ENCODE measurements around the gene SPINT4. TPM values are rescaled to one million over a fixed set of nuclear protein-coding genes. Genes with fewer than 3 reads are reported as not detected.

Gene SPINT4
- total and polyA plus RNA-seq, 4 donors: not detected

DNA sequence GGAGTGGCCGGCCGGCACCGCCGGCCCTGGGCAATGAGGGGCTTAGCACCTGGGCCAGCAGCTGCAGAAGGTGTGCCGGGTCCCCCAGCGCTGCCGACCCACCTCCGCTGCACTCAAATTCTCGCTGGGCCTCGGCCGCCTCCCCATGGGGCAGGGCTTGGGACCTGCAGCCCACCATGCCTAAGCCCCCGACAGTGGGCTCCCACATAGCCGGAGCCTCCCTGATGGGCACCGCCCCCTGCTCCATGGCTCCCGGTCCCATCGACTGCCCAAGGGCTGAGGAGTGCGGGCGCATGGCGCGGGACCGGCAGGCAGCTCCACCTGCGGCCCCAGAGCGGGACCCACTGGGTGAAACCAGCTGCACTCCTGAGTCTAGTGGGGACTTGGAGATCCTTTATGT is 13.8 kb downstream of the SPINT4 start:
- DNase-seq (ENCODE audit: low spot score): no peak
- Histone ChIP-seq H3K27me3 (ENCODE audit: control insufficient read depth in 4 of 4, insufficient read depth in 4 of 4, low read length in 3 of 4) (no peaks in the 10 kb centered on the region), H3K27ac (ENCODE audit: low read depth in 1 of 2, low read length in 2 of 2) (no peak overlapping the region), H3K4me1 (ENCODE audit: control insufficient read depth in 4 of 4, insufficient read depth in 4 of 4, low read length in 3 of 4) (no peaks in the 10 kb centered on the region), H3K9ac (ENCODE audit: low read depth in 1 of 2, low read length in 2 of 2) (no peak overlapping the region), H3K9me3 (ENCODE audit: control insufficient read depth in 4 of 4, low read length in 3 of 4) (peaks cover 0 to 3% (median under 1%) of the 10 kb centered on the region in 4 donors), H3K36me3 (ENCODE audit: control insufficient read depth in 4 of 4, insufficient read depth in 3 of 4, low read depth in 1 of 4, low read length in 3 of 4) (no peaks in the 10 kb centered on the region), H3K4me3 (ENCODE audit: low read depth in 1 of 3, low read length in 3 of 3) (no peak overlapping the region)
- TF ChIP-seq YY1 (IDR thresholded peaks at IDR 0.05): no peak
- TF ChIP-seq RXRA (IDR thresholded peaks at IDR 0.05): no peak
- TF ChIP-seq GABPA (IDR thresholded peaks at IDR 0.05 in 1 of 2, conservative IDR thresholded peaks at IDR 0.05 in 1 of 2): no peak
- TF ChIP-seq TAF1 (conservative IDR thresholded peaks at IDR 0.05): no peak
- no peak for TF ChIP-seq FOXA2 (IDR thresholded peaks at IDR 0.05)
- no peak for TF ChIP-seq HNF4A (conservative IDR thresholded peaks at IDR 0.05)
- TF ChIP-seq JUND (IDR thresholded peaks at IDR 0.05): no peak
- TF ChIP-seq, protein P1, sequence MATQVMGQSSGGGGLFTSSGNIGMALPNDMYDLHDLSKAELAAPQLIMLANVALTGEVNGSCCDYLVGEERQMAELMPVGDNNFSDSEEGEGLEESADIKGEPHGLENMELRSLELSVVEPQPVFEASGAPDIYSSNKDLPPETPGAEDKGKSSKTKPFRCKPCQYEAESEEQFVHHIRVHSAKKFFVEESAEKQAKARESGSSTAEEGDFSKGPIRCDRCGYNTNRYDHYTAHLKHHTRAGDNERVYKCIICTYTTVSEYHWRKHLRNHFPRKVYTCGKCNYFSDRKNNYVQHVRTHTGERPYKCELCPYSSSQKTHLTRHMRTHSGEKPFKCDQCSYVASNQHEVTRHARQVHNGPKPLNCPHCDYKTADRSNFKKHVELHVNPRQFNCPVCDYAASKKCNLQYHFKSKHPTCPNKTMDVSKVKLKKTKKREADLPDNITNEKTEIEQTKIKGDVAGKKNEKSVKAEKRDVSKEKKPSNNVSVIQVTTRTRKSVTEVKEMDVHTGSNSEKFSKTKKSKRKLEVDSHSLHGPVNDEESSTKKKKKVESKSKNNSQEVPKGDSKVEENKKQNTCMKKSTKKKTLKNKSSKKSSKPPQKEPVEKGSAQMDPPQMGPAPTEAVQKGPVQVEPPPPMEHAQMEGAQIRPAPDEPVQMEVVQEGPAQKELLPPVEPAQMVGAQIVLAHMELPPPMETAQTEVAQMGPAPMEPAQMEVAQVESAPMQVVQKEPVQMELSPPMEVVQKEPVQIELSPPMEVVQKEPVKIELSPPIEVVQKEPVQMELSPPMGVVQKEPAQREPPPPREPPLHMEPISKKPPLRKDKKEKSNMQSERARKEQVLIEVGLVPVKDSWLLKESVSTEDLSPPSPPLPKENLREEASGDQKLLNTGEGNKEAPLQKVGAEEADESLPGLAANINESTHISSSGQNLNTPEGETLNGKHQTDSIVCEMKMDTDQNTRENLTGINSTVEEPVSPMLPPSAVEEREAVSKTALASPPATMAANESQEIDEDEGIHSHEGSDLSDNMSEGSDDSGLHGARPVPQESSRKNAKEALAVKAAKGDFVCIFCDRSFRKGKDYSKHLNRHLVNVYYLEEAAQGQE (IDR thresholded peaks at IDR 0.05): no peak
- TF ChIP-seq HNF4G (IDR thresholded peaks at IDR 0.05): no peak
- TF ChIP-seq FOXA1 (IDR thresholded peaks at IDR 0.05): no peak
- no peak for TF ChIP-seq EGR1 (IDR thresholded peaks at IDR 0.05; ENCODE audit: low read depth in 2 of 2)
- TF ChIP-seq, protein P2, sequence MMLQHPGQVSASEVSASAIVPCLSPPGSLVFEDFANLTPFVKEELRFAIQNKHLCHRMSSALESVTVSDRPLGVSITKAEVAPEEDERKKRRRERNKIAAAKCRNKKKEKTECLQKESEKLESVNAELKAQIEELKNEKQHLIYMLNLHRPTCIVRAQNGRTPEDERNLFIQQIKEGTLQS (IDR thresholded peaks at IDR 0.05): no peak
- TF ChIP-seq, protein P3, sequence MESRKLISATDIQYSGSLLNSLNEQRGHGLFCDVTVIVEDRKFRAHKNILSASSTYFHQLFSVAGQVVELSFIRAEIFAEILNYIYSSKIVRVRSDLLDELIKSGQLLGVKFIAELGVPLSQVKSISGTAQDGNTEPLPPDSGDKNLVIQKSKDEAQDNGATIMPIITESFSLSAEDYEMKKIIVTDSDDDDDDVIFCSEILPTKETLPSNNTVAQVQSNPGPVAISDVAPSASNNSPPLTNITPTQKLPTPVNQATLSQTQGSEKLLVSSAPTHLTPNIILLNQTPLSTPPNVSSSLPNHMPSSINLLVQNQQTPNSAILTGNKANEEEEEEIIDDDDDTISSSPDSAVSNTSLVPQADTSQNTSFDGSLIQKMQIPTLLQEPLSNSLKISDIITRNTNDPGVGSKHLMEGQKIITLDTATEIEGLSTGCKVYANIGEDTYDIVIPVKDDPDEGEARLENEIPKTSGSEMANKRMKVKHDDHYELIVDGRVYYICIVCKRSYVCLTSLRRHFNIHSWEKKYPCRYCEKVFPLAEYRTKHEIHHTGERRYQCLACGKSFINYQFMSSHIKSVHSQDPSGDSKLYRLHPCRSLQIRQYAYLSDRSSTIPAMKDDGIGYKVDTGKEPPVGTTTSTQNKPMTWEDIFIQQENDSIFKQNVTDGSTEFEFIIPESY (IDR thresholded peaks at IDR 0.05): no peak
- TF ChIP-seq RAD21 (IDR thresholded peaks at IDR 0.05): no peak
- WGBS: 90% methylated on average over 23 of the region's 23 CpGs

DNA sequence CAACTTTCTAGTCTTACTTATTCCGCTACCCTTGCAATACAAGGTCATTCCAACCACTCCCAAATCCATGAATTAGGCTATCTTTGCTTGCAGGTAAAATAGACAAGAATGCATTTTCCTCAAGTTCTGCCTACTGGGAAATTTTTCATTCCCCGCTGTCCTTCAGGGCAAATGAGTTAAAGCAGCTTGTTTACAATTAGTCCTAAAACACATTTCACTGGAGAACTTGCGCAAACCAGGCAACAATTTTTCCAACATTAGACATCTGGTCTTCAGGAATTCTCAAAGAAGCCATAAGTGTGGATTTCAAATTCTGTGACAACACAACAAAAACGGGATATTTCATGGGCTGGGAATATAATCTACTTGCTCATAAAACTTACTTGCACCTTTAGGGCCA is 20.4 kb downstream of the SPINT4 start:
- WGBS: 82% methylated on average over 4 of the region's 4 CpGs
- TF ChIP-seq, protein P2 (IDR thresholded peaks at IDR 0.05): no peak
- TF ChIP-seq RXRA (IDR thresholded peaks at IDR 0.05) (no peak), EGR1 (IDR thresholded peaks at IDR 0.05; ENCODE audit: low read depth in 2 of 2) (no peak), TAF1 (conservative IDR thresholded peaks at IDR 0.05) (no peak), FOXA1 (IDR thresholded peaks at IDR 0.05) (no peak), HNF4A (conservative IDR thresholded peaks at IDR 0.05) (no peak), FOXA2 (IDR thresholded peaks at IDR 0.05) (no peak), SP1 (IDR thresholded peaks at IDR 0.05) (no peak), JUND (IDR thresholded peaks at IDR 0.05) (no peak)
- TF ChIP-seq, protein P4, sequence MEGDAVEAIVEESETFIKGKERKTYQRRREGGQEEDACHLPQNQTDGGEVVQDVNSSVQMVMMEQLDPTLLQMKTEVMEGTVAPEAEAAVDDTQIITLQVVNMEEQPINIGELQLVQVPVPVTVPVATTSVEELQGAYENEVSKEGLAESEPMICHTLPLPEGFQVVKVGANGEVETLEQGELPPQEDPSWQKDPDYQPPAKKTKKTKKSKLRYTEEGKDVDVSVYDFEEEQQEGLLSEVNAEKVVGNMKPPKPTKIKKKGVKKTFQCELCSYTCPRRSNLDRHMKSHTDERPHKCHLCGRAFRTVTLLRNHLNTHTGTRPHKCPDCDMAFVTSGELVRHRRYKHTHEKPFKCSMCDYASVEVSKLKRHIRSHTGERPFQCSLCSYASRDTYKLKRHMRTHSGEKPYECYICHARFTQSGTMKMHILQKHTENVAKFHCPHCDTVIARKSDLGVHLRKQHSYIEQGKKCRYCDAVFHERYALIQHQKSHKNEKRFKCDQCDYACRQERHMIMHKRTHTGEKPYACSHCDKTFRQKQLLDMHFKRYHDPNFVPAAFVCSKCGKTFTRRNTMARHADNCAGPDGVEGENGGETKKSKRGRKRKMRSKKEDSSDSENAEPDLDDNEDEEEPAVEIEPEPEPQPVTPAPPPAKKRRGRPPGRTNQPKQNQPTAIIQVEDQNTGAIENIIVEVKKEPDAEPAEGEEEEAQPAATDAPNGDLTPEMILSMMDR (IDR thresholded peaks at IDR 0.05; ENCODE audit: low read depth, low read length, missing input control): no peak
- TF ChIP-seq, protein P1 (IDR thresholded peaks at IDR 0.05): no peak
- TF ChIP-seq, protein P5, sequence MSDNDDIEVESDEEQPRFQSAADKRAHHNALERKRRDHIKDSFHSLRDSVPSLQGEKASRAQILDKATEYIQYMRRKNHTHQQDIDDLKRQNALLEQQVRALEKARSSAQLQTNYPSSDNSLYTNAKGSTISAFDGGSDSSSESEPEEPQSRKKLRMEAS (IDR thresholded peaks at IDR 0.05): no peak
- TF ChIP-seq, protein P3 (IDR thresholded peaks at IDR 0.05): no peak
- no peaks in the 10 kb centered on the region for H3K27me3 ChIP-seq (ENCODE audit: control insufficient read depth in 4 of 4, insufficient read depth in 4 of 4, low read length in 3 of 4)

More for the DNA sequence above, 20.4 kb downstream of the SPINT4 start:
- H3K9me3 ChIP-seq (ENCODE audit: control insufficient read depth in 4 of 4, low read length in 3 of 4): no peaks in the 10 kb centered on the region
- H3K4me1 ChIP-seq (ENCODE audit: control insufficient read depth in 4 of 4, insufficient read depth in 4 of 4, low read length in 3 of 4): no peaks in the 10 kb centered on the region
- H3K9ac ChIP-seq (ENCODE audit: low read depth in 1 of 2, low read length in 2 of 2): no peak overlapping the region
- no peak for DNase-seq (ENCODE audit: low spot score)
- no peaks in the 10 kb centered on the region for H3K36me3 ChIP-seq (ENCODE audit: control insufficient read depth in 4 of 4, insufficient read depth in 3 of 4, low read depth in 1 of 4, low read length in 3 of 4)
- no peak overlapping the region for H3K27ac ChIP-seq (ENCODE audit: low read depth in 1 of 2, low read length in 2 of 2)
- no peak overlapping the region for H3K4me3 ChIP-seq (ENCODE audit: low read depth in 1 of 3, low read length in 3 of 3)
